ENCODE data around the gene KSR1. TPM values are rescaled to one million over a fixed set of nuclear protein-coding genes. Genes with fewer than 3 reads are reported as not detected.

Gene KSR1
- 0.43 and 5.1 TPM in 2 replicates for total RNA-seq

GRCh38 chr17:27455914-27456680, at the start of gene KSR1:
Gene KSR1, plus strand, starts transcription at chr17:27456448. Its CDS starts 196 bp downstream, at chr17:27456644.

DNA sequence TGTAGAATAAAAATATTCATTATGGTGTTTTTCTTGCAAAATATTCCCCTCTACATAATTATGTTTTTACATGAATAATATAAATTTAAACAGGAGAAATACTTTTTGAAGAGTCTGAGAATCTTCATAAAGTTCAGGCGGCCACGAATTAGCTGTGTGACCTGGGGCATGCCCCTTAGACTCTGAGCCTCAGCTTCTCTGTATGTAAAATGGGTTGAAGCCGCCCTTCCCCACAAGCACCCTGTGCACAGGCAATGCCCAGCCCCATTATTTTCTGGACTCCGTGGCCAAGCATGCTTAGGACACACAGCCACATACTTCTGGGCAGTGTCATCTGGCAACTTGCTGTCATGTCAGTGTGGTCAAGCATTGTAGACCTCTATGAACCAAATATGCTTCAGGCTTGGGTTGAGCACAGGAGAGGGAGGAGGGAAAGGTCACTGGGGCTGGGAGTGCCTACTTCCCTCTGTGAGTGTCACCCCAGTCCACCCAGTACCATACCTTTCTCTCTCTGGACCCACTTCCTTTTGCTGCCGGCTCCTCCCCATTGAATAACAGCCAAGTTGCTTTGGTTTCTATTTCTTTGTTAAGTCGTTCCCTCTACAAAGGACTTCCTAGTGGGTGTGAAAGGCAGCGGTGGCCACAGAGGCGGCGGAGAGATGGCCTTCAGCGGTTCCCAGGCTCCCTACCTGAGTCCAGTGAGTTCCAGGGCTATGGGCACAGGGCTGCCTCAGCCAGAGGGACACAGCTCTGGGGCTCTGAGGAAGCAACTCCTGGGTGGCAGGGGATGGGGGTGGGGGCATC, 174.6 kb downstream of the KSR1 start, which contains the start of gene LGALS9:
LGALS9 (plus strand) TSS at position 582 of the 804 bp plus-strand sequence; CDS start at position 660, 78 bp downstream.

Other genes with a start within 250 kb of the KSR1 start
- 88.0 and 269 TPM in 2 replicates for gene WSB1, start 162.3 kb upstream of the KSR1 start, total RNA-seq
- gene LGALS9, start 174.7 kb downstream of the KSR1 start, total RNA-seq, result 0.96 TPM in 1 of 2 replicates, not detected in the other

Measured in tracheal epithelial cell (primary cell).